Stimulated activated CD4-positive, alpha-beta T cell treated with anti-CD3 and anti-CD28 coated beads, Interleukin-12 subunit alpha, Interleukin-12 subunit beta, amount 100 ng/mL, for 24 hours (primary cell): ENCODE data around the gene PDZRN4.
"Not testable (repeated sequence)": the region's sequence is repeated elsewhere in the genome, so short reads cannot be mapped to it uniquely, and the experiment has no call there.

ENCODE experiments used
- DNase-seq, 2 experiments: peaks; one replicate each; pipeline ENCODE4 v3.0.0-alpha.2; 2020; ENCODE audit warnings: low read depth in 2 of 2

PDZRN4 gene

GRCh38 chr12:41213648-41214047 lies 25.5 kb downstream of the PDZRN4 start:
- no peak for DNase-seq

DNA sequence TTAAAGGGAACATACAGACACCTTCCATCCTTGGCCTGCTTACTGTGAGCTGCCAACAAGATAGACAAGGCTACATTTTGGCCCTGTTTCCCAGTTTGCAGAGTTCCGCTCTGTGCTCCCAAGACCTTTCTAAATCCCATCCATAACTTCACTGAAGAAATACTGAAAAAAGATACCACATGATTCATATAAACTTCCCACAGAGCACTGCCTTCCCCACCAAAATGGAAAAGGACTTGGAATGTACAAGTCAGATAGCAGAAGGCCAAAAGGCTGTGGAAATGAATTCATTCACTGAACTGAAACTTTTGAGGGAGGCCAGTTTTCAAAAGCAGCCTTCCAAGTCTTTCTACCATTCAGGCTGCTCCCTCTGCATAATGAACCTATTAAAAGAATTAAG lies 29.6 kb downstream of the PDZRN4 start:
- no peak for DNase-seq

DNA sequence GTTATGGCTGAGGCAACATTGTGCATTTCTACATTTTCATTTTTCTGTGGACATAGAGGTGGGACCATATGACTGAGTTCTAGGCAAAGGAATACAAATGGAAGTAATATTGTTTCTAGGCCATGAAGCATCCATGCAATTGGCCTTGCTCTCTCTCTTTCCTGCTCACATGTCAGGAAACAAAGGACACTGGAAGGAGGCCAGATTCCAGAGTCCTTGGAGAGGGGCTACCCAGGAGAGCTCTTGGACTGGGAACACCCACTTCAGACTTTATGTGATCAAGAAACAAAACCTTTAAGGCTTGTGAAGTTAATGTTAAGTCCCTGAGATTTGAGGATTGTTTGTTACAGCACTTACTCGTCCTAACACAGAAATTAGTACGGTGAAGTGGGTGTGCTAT lies 32.8 kb downstream of the PDZRN4 start:
- DNase-seq: no peak

DNA sequence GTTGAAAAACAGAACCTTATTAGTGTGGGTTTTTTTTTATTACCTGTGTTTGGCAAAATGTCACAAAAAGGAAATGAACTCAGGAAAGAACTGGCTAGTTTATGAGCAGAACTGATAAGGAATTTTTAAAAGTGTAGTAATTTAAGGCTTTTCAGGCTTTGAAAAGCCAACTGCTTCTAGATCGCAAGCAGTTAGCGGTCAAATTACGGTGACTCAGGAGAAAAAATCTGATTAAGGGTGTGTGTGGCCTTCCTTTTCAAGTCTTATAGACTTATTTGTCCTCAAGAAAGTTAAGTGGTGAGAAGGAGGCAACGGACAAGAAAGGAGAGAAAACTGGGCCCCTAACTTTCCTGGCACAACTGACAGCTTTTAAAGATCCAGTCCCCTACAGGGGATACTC lies 33.4 kb downstream of the PDZRN4 start:
- DNase-seq: no peak

GRCh38 chr12:41223600-41223999 lies 35.5 kb downstream of the PDZRN4 start:
- no peak for DNase-seq

DNA sequence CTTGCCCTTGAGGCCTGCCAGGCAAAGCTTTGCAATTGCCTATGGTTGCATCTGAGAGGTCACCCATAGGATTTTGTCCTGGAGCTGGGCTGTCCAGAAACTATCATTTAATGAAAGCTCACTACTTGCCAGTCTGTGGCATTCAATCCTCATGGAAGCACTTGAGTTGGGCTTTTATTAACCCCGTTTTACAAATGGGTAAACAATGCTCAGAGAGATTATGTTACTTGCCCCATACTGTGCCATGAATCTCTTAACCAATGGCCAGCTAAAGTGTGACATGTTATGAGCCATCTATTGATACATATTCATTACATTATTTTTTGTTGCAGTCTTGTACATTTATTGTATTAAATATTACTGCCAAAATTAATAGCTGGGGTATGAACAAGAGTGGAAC lies 35.9 kb downstream of the PDZRN4 start:
- no peak for DNase-seq

GRCh38 chr12:41225179-41225578 lies 37.1 kb downstream of the PDZRN4 start:
- no peak for DNase-seq

DNA sequence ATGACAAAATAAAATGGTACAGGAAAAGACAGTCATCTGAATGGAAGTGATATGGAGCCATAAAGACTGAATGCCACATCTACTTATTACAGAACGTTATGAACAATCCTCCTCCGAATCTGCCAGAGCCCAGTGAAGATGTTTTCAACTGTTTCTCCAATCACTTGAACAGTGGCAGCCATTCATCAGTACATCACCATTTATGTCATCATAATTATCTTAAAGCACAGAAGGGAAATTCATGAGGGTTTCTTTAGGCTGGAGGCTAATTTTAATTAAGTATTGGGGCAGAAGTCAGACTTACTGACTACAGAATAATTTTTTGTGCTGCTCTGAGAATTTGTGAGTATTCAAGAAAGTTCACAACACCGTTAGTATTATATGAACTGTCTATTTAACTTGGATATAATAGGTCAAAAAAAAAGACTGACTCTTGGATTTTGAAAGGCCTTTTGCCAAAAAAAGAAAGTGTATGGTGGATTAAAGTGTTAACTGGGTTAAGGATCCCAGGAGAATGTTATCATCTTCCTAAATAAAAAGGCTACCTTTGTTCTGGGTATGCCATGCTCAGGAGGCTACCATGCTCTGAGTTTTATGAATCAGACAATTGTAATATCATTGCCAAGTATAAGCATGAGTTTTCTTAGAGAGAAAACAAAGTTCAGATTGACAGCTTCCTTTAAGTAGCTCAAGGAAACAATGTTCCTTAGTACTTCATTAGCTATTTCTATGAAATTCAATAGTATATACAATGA lies 40.1 kb downstream of the PDZRN4 start:
- DNase-seq: no peak

- no peak for DNase-seq
Observed at GRCh38 chr12:41230756-41231155, 42.6 kb downstream of the PDZRN4 start.

DNA sequence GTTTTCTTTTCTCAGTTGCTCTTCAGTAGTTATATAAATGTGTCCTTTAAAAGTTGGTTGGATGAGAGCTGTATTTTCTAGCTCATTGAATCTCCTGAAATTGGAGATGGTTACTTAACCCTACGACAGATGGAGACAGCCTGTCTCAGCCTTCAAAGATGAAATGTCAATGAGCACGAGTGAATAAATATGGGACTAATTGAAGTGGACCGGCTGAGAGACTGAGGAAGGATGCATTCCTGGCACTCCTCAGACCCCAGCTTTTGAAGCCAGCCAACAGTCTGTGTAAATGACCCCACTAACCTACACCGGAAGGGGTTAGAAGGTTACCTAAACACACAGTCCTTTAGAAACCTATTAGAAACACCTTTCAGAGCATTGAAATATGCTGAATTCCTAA lies 46.6 kb downstream of the PDZRN4 start:
- no peak for DNase-seq

DNA sequence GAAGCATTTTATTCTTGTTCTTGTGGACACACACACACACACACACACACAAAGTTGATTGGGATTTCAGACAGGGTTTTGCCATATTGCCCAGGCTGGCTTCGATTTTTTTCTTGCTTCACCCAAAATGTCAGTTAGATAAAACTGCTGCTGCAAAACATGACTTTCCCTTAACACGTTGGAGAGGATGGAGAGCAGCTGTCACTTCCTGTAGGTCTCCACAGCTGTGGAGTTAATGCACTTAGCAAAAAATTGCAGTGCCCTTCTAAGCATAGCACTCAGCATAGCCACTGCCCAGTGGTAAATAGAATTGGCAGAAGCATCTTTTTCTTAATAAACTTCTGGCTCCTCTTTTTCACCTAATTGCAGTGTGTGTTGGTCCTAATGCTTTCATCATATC lies 54.5 kb downstream of the PDZRN4 start:
- DNase-seq: no peak

GRCh38 chr12:41248391-41248790 lies 60.3 kb downstream of the PDZRN4 start:
- DNase-seq: no peak

GRCh38 chr12:41250748-41251147 lies 62.6 kb downstream of the PDZRN4 start:
- DNase-seq: no peak

DNA sequence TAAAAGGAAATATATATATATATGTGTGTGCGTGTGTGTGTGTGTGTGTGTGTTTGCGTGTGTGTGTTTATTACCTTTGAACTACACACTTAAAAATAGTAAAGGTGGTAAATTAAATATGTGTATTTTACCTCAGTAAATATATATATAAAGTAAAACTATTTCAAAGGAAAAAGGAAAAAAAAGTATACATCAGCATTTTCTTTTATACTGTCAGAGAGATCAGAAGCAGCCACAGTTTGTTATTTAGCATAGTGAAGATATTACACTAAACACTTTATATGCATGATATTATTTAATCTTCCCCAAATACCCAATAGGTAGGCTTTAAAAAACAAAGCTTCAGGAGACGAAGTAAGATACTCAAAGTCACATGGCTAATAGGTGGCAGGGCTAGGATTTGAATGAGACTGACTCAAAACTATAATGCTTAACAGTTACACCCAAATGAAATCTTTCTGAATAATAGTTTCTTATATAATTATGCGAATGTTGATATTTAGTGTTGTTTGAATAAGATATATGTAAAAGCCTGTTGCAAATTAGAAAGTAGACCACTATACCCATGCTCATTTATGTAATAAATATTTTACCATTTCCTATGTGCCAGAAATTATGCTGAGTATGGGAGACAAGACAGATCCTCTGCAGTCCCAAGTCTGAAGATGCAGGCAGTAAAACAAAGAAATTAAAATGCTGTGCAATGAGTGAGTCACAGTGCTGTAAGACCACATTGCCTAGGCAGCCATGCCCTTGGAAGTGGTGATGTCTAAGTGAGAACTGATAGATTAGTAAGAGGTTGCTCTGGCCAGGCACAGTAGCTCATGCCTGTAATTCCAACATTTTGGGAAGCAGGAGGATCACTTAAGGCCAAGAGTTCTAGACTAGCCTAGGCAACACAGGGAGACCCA lies 66.1 kb downstream of the PDZRN4 start:
- DNase-seq: no peak

- not testable (repeated sequence) for DNase-seq
Observed at GRCh38 chr12:41263196-41263595, 75.1 kb downstream of the PDZRN4 start.

DNA sequence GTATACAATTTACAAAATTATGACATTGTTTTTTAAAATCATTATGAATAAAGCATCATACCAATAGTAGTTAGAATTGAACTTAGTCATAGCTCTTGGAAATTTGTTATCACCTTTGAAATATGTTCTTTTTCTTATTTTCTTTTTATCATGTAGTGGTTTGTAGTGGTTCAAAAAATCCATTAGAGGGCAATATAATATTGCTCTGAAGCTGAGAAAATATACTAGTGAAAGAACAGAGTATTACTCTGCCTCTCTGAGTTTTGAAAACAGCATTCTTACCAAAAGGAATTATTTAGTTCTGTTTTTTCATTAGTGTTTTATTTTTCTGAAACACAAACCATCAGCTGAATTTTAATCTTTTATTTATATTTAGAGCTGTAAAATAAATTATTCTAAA lies 76.2 kb downstream of the PDZRN4 start:
- DNase-seq: no peak

- no peak for DNase-seq
Observed at GRCh38 chr12:41269056-41269455, 80.9 kb downstream of the PDZRN4 start.

- no peak for DNase-seq
Observed at GRCh38 chr12:41271489-41271888, 83.4 kb downstream of the PDZRN4 start.

GRCh38 chr12:41274643-41275042 lies 86.5 kb downstream of the PDZRN4 start:
- DNase-seq: no peak

GRCh38 chr12:41277100-41277945 lies 89.2 kb downstream of the PDZRN4 start:
- no peak for DNase-seq

GRCh38 chr12:41277946-41278267 lies 89.8 kb downstream of the PDZRN4 start:
- DNase-seq: no peak
